Calu3 (cell line): ENCODE data around the gene CDRT4. TPM values are rescaled to one million over a fixed set of nuclear protein-coding genes. Genes with fewer than 3 reads are reported as not detected.

Experiments used
- BruUV-seq: library from RNA; stranded (reverse); fragments of 400-500 nt; replicated peaks from 2 replicates; lab custom pipeline; 2021; lab: Mats Ljungman, UMichigan
- CTCF ChIA-PET: fragments of 300-600 bp; sonication (Branson Sonifier 250); formaldehyde crosslinking; loops from one replicate; lab custom pipeline; 2022; ENCODE audit warnings: antibody characterized with exemption; lab: Charles Lee
- DNase-seq: peaks from one replicate; pipeline ENCODE4 v3.0.0; 2022
- H3K27ac Mint-ChIP-seq: one replicate; pipeline ENCODE4 v1.8.0; 2022; ENCODE audit warnings: mixed read lengths; ENCODE audit not compliant: unreplicated experiment
- H3K27me3 Mint-ChIP-seq: one replicate; pipeline ENCODE4 v1.8.0; 2022; ENCODE audit warnings: mixed read lengths; ENCODE audit not compliant: unreplicated experiment
- H3K36me3 Mint-ChIP-seq: one replicate; pipeline ENCODE4 v1.8.0; 2022; ENCODE audit warnings: mild to moderate bottlenecking, moderate library complexity, mixed read lengths; ENCODE audit not compliant: insufficient read depth, unreplicated experiment
- H3K4me1 Mint-ChIP-seq: one replicate; pipeline ENCODE4 v1.8.0; 2022; ENCODE audit warnings: mild to moderate bottlenecking, low read depth, mixed read lengths; ENCODE audit not compliant: unreplicated experiment
- H3K4me3 Mint-ChIP-seq: one replicate; pipeline ENCODE4 v1.8.0; 2022; ENCODE audit warnings: mild to moderate bottlenecking, low read depth, moderate library complexity, mixed read lengths; ENCODE audit not compliant: unreplicated experiment
- H3K9me3 Mint-ChIP-seq: one replicate; pipeline ENCODE4 v1.8.0; 2022; ENCODE audit warnings: low read depth, mixed read lengths; ENCODE audit not compliant: unreplicated experiment
- intact Hi-C: fragments of 100-400 bp; cut with micrococcal nuclease; formaldehyde crosslinking; loops from one replicate; pipeline ENCODE4 v1.10.0; 2022; ENCODE audit not compliant: unreplicated experiment
- total RNA-seq: library from RNA; stranded (reverse); gene quantifications from 2 replicates; pipeline ENCODE4 v1.2.3, GENCODE V29; 2022
- TF ChIP-seq, protein P1 (sequence below): fragments of 200-600 bp; IDR thresholded peaks from one replicate; pipeline ENCODE4 v1.8.0; 2022; ENCODE audit warnings: antibody characterized with exemption; ENCODE audit not compliant: unreplicated experiment

The CDRT4 gene
- total RNA-seq, 1 experiment from 2014 or later: 2.8 TPM

DNA sequence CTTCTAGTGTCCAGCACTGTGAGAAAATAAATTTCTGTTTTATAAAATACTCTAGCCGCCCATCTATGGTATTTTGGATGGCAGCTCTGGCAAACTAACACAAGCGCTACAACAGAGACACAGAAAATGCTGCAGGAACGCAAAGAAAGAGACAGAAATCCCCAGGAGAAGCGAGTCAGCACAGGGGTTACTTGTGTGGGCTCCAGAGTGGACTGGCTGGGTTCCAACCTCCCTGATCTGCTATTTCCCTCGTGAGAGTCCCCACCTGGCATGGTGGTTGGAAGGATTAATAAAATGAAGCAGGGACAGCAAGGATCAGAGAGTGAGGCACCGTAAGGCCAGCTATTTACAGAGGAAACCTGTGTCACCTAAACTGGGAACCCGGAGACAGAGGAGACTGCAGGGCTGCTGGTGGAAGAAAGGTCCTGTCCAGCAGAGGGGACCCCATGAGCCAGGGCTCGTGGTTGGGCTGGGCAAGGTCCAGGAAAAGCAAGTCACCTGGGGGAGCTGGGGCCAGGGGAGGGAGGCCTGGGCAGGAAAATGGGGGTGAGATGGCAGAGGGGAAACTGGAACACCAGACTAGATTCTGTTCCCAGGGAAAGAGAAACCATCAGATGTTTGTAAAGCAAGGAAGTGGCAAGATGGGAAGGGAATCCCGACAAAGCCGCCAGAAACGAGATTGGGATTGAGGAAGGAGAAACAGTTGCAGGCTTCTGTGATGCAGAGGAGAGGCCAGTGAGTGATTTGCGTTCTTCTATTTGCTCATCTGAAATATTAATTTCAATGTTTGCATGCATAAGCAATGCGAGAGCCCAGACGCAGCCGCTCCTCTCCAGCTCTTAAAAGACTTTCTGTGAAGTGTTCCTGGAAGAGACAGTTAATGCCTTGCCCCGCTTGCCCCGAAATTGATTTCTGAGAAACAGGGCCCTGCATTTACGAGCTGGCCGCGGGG is 63.0 kb downstream of the CDRT4 start:
- DNase-seq: no peak
- Mint-ChIP-seq H3K9me3 (peaks cover 2% of the 10 kb centered on the region), H3K36me3 (peaks cover 5% of the 10 kb centered on the region), H3K27me3 (no peaks in the 10 kb centered on the region), H3K27ac (no peak overlapping the region), H3K4me1 (peaks cover under 1% of the 10 kb centered on the region), H3K4me3 (no peak overlapping the region)
- BruUV-seq: no TSS peak
- intact Hi-C loops: no loop called here
- CTCF ChIA-PET: no interaction called here
- TF ChIP-seq, protein P1, sequence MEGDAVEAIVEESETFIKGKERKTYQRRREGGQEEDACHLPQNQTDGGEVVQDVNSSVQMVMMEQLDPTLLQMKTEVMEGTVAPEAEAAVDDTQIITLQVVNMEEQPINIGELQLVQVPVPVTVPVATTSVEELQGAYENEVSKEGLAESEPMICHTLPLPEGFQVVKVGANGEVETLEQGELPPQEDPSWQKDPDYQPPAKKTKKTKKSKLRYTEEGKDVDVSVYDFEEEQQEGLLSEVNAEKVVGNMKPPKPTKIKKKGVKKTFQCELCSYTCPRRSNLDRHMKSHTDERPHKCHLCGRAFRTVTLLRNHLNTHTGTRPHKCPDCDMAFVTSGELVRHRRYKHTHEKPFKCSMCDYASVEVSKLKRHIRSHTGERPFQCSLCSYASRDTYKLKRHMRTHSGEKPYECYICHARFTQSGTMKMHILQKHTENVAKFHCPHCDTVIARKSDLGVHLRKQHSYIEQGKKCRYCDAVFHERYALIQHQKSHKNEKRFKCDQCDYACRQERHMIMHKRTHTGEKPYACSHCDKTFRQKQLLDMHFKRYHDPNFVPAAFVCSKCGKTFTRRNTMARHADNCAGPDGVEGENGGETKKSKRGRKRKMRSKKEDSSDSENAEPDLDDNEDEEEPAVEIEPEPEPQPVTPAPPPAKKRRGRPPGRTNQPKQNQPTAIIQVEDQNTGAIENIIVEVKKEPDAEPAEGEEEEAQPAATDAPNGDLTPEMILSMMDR: no peak

DNA sequence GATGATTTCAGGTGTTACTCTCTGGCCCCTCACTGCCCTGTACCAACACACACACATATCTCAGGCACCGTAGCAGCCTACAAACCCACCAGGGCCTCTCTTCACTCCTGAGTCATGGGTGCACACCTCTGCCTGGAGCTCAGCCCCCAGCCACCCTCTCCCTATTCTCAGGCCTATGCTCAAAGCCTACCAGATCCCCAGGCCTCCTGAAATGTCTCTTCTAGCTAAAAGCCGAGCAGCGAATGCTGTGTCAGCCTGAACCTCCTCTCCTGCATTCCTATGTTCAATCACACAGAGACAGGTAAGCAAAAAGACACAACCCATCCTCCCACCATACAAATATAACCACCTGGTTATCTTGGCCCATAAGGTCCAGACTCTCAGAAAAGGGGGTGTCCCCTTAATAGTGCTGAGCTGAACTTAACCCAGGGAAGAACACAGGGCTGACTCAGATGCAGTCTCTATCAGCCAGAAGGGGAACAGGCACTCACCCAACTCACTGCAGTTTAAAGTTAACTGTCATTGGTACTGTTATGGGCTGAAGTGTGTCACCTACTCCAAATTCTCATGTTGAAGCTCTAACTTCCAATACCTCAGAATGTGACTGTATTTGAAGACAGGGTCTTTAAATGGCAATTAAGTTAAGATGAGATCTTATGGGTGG is 64.0 kb downstream of the CDRT4 start:
- no peak for DNase-seq
- no peak overlapping the region for H3K4me3 Mint-ChIP-seq
- no peak overlapping the region for H3K27ac Mint-ChIP-seq
- H3K27me3 Mint-ChIP-seq: peaks cover 6% of the 10 kb centered on the region
- no TSS peak for BruUV-seq
- CTCF ChIA-PET: no interaction called here
- intact Hi-C loops: no loop called here
- peaks cover 5% of the 10 kb centered on the region for H3K36me3 Mint-ChIP-seq
- TF ChIP-seq, protein P1: no peak
- H3K9me3 Mint-ChIP-seq: peaks cover 2% of the 10 kb centered on the region
- peaks cover 10% of the 10 kb centered on the region for H3K4me1 Mint-ChIP-seq

DNA sequence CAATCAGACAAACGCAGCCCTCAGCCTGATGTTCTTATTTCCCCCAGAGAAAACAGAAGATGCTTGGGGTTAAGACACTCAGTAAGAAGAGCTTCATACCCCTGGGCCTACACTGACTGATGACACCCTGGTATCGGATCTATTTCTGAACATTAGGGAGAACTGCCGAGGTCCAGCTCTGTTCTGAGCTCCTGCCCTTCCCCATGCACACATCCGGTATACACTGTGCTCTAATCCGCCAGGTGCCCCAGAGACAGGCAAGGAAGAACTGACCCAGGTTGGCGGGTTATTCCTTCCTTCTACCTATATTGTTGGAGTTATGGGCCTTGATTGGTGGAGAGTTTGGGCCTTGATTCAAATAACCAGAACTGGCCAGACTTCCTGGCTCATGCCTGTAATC is 68.0 kb downstream of the CDRT4 start:
- Mint-ChIP-seq H3K4me3 (no peak overlapping the region), H3K36me3 (peaks cover 3% of the 10 kb centered on the region), H3K27me3 (peaks cover 13% of the 10 kb centered on the region), H3K9me3 (peaks cover 2% of the 10 kb centered on the region), H3K4me1 (peaks cover 11% of the 10 kb centered on the region), H3K27ac (no peak overlapping the region)
- no peak for DNase-seq
- TF ChIP-seq, protein P1: no peak
- CTCF ChIA-PET: interaction anchor here (1.0 kb wide), 1 partner anchor 22 kb away, joined by 3 read pairs; no protein-coding TSS in a partner anchor
- no TSS peak for BruUV-seq
- intact Hi-C loops: no loop called here

DNA sequence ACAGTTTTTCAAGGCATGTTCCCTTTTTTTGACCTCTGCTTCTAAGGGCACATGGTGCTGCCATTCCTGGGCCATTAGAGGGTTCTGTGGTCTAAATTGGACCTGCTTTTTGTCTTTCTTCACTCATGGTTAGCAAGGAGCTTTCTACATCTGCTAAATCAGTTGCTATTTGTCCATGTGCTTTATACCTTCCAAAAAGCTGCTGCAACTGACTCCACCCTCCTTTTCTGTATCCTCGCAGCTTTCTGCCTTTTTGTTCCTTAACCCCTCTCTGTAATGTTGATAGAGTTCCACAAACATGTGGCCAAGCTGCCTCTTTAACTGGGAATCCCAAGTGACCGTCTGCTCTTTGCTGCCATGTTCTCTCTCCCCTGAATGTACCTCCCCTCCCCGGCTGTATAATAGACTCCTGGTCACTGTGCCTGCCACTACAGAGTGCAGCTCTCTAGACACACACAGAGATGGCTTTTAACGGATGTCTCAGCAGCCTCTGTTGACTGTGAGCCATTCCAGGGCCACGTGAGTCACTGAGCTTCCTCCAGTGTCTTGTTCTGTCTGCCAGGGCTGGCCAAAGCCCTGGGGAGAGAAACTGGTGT is 68.6 kb downstream of the CDRT4 start:
- no peak for DNase-seq
- Mint-ChIP-seq H3K4me3 (no peak overlapping the region), H3K27me3 (peaks cover 18% of the 10 kb centered on the region), H3K4me1 (peaks cover 11% of the 10 kb centered on the region), H3K9me3 (peaks cover 2% of the 10 kb centered on the region), H3K27ac (no peak overlapping the region), H3K36me3 (no peaks in the 10 kb centered on the region)
- intact Hi-C loops: no loop called here
- BruUV-seq: no TSS peak
- CTCF ChIA-PET: interaction anchor here (1.0 kb wide), 1 partner anchor 21 kb away, joined by 3 read pairs; no protein-coding TSS in a partner anchor
- TF ChIP-seq, protein P1: no peak
